UCSD-AML1 (cell line): ENCODE data around the gene TLL2.
A peak's percentile ranks its signal among the peaks of the same experiment; 100 is the strongest.

Experiments used
- DNase-seq: peaks from one replicate; lab custom pipeline; 2025; ENCODE audit not compliant: unreplicated experiment; lab: John Stamatoyannopoulos, UW

Gene TLL2

GRCh38 chr10:96509017-96509641, 4.6 kb downstream of the TLL2 start:
- no peak for DNase-seq

- no peak for DNase-seq
Observed at GRCh38 chr10:96507044-96507443, 6.7 kb downstream of the TLL2 start.

DNA sequence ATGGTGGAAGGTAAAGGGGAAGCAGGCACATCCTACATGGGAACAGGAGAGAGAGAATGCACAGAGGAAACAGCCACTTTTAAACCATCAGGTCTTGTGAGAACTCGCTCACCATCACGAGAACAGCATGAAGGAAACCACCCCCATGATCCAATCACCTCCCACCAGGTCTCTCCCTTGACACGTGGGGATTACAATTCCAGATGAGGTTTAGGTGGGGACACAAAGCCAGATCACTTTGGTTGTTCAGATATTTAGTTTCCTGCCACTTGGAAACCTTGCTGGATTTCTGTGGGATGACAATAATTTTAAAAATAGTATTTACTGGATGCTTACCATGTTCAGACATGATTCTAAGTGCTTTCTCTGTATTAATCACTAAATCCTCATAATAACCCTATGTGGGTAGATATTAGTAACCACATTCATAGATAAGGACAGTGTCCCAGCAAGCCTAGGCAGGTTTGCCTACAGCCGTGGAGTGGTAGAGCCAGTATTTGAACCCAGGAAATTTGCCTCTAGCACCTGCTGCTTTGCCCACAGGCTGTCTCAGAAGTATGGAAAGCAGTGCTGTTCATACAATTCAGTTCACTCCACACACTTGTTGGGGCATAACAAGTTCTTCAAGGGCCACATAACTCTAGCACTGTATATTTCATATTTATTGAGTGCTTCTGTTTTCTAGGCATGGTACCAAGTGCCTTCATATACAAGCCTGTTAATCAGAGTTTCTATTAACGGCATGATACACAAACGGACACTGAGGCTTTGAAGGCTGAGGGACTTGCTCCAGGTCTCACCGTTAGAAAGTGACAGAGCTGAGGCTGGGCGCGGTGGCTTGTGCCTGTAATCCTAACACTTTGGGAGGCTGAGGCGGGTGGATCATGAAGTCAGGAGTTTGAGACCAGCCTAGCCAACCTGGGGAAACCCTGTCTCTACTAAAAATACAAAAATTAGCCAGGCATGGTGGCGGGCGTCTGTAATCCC, 8.3 kb downstream of the TLL2 start:
- no peak for DNase-seq

DNA sequence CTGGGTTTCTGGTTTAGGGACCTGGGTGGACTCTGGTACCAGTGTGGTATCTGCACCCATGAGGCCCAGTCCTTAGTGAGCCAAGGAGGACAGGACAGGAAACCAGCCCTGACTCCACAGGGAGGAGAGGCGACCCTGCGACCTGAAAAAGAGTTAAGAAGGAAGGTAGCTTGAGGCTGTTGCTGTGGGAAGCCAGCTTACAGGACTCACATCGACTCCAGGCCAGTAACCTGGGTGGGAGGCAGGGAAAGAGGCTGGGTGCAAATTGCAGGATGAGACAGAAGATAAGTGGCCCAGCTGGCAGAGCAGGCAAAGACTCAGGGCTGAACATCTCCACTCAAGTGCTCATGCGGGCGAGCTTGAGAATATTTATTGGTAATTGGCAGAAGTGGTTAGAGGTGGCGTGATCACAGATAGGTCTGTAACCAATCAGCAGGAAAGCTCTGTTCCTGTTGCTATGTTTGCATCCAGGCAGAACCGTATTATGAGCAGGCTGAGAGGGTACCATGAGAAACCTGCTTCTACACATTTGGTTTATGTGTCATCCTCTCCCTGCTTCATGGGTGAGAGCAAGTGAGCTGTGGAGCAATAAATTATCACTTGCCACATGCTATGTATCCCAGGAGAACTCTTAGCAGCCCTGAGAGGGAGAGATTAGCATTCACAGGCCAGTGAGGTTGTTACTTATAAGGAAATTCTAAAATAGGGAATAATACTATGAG, 11.0 kb downstream of the TLL2 start:
- DNase-seq = no peak

DNA sequence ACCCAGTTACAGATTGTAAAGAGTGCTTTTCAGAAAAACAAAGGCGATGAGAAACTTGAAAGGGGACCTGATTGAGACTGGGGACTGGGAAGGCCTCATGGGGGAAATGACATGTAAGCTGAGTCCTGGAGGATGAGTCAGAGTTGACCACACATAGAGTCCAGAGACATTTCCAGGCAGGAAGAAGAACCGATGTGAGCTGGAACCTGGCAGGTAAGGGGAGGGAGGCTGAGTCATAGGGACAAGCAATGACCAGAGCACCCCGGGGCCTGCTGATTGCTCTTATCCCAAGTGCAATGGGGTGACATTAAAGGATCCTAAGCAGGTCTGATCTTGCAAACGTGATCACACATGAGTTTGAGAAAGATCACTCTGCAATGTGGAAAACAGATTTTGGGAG, 11.7 kb downstream of the TLL2 start:
- DNase-seq = no peak

GRCh38 chr10:96500519-96500918, 13.2 kb downstream of the TLL2 start:
- no peak for DNase-seq

DNA sequence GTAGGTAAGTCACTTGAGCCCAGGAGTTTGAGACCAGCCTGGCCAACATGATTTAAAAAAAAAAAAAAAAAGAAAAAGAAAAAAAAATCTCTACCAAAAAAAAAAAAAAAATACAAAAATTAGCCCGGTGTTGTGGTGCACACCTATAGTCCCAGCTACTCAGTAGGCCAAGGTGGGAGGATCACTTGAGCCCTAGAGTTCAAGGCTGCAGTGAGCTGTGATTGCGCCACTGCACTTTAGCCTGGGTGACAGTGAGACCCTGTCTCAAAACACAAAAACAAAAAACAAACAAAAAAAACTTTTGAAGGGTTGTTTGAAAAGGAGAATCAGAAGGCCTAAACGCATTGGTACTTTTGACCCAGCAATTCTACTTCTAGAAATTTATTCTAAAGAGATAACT, 13.7 kb downstream of the TLL2 start:
- DNase-seq = no peak

DNA sequence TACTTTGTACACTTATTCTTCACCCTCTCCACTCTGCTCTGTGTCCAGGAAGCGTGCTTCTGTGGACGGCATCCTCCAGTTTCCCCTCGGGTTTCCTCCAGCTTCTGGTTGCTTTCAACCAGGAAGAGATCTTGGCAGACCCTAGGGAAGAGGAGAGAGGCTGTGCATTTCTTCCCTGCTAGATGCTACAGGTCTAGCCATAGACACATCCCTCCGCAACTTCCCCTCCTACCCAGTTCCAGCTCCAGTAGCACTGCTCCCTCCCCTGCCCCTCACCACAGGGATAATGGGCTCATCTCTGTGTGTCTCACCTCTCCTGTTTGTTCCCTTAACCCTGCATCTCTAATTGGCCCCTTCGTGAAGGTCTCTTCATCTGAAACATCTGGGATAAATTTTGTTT, 16.3 kb downstream of the TLL2 start:
- no peak for DNase-seq

- no peak for DNase-seq
Observed at GRCh38 chr10:96496281-96496925, 17.3 kb downstream of the TLL2 start.

GRCh38 chr10:96495544-96495943, 18.2 kb downstream of the TLL2 start:
- DNase-seq = no peak

DNA sequence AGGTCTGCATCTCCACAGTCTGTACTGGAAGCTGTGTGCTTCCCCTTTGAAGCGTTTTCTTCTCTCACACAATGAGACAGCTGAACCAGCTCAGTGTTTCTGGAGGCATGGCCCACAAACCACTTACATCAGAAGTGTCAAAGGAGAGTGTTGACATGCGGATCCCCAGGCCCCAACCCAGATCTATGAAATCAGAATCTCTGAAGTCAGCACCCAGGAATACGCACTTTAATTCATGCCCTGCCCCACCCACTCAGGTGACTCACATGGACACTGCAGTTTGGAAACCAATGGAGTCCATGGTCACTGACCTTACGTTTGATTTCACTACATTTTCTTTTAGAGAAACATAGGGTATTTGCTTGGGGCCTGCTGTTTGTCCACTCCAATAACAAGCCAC, 19.0 kb downstream of the TLL2 start:
- DNase-seq = no peak

DNA sequence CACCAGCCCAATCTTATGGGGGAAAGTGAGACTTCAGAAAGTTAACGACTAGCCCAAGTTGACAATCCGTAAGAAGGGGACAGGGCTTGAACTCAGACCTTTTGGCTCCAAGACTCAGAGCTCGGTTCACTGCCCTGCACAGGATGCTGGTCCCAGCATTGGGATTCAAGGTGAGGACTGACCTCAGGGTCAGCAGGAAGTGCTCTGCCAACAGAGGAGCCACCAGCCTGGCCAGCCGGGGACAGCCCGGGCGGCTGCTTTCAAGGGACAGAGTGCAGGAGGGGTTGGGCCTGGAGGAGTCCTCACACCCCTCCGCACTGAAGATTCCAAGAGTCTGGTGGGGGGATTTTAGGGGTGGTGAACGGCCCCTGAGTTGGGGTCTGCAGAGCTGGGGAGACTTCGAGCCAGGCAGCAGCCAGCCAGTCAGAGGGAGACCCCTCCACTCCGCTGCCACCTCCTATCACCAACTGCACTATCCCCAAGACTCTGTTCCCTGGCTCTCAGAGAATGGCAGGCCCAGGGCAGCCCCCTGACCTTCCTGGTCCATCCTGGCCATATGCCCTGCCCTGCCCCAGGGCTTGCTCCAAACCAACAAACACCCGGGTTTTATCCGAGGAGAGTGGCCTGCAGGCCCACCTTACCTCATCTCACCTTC, 19.7 kb downstream of the TLL2 start:
- DNase-seq = no peak

DNA sequence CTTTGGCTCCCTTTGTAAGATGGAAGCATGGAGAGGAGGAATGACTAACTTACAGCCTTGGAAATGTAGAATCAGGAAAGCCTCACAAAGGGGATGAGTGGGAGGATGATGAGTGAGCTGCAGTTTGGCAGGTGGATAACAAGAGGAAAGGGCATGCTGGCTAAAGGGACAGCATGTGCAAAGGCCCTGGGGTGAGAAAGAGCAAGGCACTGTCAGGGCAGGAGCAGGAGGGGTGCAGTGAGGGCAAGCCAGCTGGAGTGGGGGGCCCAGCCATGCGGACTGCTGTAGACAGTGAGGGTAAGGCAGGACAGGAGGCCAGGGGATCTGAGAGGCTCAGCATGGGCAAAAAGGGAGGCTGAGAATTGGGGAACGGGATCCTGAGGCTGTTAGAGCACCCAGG, 20.5 kb downstream of the TLL2 start:
- no peak for DNase-seq

- DNase-seq = no peak
Observed at GRCh38 chr10:96491303-96491702, 22.4 kb downstream of the TLL2 start.

- DNase-seq = no peak
Observed at GRCh38 chr10:96488161-96488935, 25.4 kb downstream of the TLL2 start.

DNA sequence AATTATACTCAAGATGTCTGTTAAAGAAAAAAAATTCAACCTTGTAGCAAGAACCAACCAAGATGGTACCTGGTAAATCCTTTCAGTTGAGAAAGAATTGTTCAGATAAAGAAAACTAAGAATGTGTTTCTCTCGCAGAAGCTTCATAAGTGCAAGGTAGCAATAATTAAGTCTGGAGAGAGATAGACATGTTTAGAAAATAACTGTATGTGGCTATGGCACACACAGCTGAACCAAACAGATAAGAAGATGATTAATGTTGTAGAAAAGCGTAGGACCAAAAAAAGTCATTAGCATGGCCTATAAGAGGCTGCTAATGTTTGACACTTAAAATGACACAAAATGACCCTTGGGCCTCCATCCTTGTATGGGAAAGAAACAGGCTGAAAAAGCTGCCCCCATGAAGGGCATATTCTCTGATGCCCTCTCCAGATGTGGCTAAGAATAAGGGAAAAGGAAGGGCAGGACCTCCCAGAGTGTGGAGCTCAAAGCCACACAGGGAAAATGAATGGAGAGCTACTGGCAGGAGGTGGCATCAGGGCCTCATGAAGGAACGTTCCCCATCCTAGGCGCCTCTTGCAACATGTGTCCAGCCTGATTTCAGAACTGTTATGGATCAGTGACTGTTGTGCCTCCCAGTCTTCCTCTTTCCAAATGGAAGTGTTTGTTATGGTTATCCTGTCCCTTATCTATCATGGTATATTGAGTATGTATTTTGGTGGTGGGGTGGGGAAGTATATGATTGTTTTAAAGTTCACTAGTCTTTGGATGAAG, 30.7 kb downstream of the TLL2 start:
- DNase-seq = no peak

DNA sequence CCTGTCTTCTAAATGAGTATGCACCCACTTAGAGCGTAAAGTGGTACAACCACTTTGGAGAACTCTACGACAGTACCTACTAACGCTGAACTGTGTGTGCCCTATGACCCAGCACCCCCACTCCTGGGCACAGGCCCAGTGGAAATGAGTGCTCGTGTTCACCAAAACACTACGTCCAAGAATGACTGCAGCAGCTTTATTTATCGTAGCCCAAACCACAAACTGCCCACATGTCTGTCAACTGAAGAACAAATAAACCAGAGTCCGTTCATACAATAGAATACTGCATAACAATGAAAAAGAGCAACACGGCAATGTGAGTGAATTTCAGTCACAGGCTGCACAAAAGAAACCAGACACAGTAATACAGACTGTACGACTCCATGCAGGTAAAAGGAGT, 35.4 kb downstream of the TLL2 start:
- no peak for DNase-seq

DNA sequence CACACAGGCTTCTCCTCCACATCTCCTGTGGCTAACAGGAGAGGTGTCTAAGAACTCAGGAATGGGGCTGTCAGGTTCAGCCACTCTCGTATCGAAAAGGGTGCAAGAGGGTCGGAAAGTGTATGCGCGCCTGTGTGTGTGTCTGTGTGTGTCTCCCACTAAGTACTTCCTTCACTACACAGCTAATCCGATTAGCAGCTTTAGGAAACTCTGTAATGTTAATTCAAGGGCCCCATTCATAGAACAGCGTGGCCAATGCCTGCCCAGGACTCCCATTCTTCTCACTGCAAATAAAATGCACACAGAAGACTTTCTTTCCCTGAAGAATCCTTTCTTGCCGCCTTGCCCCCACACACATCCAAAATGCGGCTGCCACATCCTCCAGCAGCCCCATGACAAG, 39.9 kb downstream of the TLL2 start:
- DNase-seq = no peak

GRCh38 chr10:96470116-96470743, 43.5 kb downstream of the TLL2 start:
- DNase-seq = peak; percentile 24
